ENCODE data around the gene SEC23B.

SEC23B gene

DNA sequence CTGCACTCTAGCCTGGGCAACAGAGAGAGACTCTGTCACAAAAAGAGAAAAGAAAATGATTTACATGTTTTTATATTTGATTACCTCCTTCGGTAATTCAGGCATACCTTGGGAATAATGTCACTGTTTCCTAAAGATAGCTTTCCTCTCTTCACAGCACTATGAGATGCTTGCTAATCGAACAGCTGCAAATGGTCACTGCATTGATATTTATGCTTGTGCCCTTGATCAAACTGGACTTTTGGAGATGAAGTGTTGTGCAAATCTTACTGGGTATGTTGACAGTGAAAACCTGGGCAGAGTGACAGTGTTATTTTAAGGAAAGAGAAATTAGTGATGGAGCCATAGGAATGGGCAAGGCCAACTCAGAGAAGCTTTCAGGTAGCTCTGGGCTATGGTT, 19.6 kb downstream of the SEC23B start:
- TF ChIP-seq ZBTB7A (IDR thresholded peaks at IDR 0.05; ENCODE audit: low read depth) (no peak), CREB1 (IDR thresholded peaks at IDR 0.05; ENCODE audit: low read depth) (no peak), EP300 (IDR thresholded peaks at IDR 0.05; ENCODE audit: borderline replicate concordance) (no peak), FOXM1 (IDR thresholded peaks at IDR 0.05; ENCODE audit: borderline replicate concordance, low read depth) (no peak), TEAD4 (IDR thresholded peaks at IDR 0.05) (no peak), YY1 (IDR thresholded peaks at IDR 0.05; ENCODE audit: low read depth) (no peak), TAF1 (IDR thresholded peaks at IDR 0.05; ENCODE audit: low read depth) (no peak), EGR1 (IDR thresholded peaks at IDR 0.05) (no peak), CEBPB (IDR thresholded peaks at IDR 0.05) (no peak), TCF12 (IDR thresholded peaks at IDR 0.05; ENCODE audit: low read depth) (no peak), RAD21 (IDR thresholded peaks at IDR 0.05; ENCODE audit: low read depth) (no peak), NFIC (IDR thresholded peaks at IDR 0.05) (no peak)
- TF ChIP-seq, protein P1, sequence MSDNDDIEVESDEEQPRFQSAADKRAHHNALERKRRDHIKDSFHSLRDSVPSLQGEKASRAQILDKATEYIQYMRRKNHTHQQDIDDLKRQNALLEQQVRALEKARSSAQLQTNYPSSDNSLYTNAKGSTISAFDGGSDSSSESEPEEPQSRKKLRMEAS (IDR thresholded peaks at IDR 0.05), result no peak
- TF ChIP-seq, protein P2, sequence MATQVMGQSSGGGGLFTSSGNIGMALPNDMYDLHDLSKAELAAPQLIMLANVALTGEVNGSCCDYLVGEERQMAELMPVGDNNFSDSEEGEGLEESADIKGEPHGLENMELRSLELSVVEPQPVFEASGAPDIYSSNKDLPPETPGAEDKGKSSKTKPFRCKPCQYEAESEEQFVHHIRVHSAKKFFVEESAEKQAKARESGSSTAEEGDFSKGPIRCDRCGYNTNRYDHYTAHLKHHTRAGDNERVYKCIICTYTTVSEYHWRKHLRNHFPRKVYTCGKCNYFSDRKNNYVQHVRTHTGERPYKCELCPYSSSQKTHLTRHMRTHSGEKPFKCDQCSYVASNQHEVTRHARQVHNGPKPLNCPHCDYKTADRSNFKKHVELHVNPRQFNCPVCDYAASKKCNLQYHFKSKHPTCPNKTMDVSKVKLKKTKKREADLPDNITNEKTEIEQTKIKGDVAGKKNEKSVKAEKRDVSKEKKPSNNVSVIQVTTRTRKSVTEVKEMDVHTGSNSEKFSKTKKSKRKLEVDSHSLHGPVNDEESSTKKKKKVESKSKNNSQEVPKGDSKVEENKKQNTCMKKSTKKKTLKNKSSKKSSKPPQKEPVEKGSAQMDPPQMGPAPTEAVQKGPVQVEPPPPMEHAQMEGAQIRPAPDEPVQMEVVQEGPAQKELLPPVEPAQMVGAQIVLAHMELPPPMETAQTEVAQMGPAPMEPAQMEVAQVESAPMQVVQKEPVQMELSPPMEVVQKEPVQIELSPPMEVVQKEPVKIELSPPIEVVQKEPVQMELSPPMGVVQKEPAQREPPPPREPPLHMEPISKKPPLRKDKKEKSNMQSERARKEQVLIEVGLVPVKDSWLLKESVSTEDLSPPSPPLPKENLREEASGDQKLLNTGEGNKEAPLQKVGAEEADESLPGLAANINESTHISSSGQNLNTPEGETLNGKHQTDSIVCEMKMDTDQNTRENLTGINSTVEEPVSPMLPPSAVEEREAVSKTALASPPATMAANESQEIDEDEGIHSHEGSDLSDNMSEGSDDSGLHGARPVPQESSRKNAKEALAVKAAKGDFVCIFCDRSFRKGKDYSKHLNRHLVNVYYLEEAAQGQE (IDR thresholded peaks at IDR 0.05; ENCODE audit: low read depth), result no peak
- TF ChIP-seq, protein P3, sequence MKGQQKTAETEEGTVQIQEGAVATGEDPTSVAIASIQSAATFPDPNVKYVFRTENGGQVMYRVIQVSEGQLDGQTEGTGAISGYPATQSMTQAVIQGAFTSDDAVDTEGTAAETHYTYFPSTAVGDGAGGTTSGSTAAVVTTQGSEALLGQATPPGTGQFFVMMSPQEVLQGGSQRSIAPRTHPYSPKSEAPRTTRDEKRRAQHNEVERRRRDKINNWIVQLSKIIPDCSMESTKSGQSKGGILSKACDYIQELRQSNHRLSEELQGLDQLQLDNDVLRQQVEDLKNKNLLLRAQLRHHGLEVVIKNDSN (IDR thresholded peaks at IDR 0.05), result no peak

DNA sequence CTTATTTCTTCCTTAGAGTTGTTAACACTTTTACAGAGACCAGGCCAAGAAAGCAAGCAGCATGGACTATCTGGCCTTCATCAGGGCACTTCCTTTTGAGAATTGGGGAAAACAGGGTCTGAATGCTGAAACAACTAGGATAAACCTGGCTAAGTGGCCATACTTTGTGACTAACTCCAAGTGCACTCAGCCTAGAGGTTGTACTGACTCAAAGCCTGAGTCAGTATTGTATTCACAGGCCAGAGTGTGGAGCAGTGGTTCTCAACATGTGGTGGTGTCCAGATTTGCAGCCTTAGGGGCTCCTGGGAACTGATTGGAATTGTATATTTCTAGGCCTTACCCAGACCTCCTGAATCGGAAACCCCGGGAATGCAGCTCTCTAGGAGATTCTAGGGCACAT, 20.1 kb downstream of the SEC23B start:
- TF ChIP-seq FOXM1 (IDR thresholded peaks at IDR 0.05; ENCODE audit: borderline replicate concordance, low read depth) (no peak), ZBTB7A (IDR thresholded peaks at IDR 0.05; ENCODE audit: low read depth) (no peak), TEAD4 (IDR thresholded peaks at IDR 0.05) (no peak), YY1 (IDR thresholded peaks at IDR 0.05; ENCODE audit: low read depth) (no peak), CEBPB (IDR thresholded peaks at IDR 0.05) (no peak), CREB1 (IDR thresholded peaks at IDR 0.05; ENCODE audit: low read depth) (no peak), EP300 (IDR thresholded peaks at IDR 0.05; ENCODE audit: borderline replicate concordance) (no peak), RAD21 (IDR thresholded peaks at IDR 0.05; ENCODE audit: low read depth) (no peak), NFIC (IDR thresholded peaks at IDR 0.05) (no peak), EGR1 (IDR thresholded peaks at IDR 0.05) (no peak), TCF12 (IDR thresholded peaks at IDR 0.05; ENCODE audit: low read depth) (no peak), TAF1 (IDR thresholded peaks at IDR 0.05; ENCODE audit: low read depth) (no peak)
- TF ChIP-seq, protein P2 (IDR thresholded peaks at IDR 0.05; ENCODE audit: low read depth), result no peak
- TF ChIP-seq, protein P1 (IDR thresholded peaks at IDR 0.05), result no peak
- TF ChIP-seq, protein P3 (IDR thresholded peaks at IDR 0.05), result no peak

DNA sequence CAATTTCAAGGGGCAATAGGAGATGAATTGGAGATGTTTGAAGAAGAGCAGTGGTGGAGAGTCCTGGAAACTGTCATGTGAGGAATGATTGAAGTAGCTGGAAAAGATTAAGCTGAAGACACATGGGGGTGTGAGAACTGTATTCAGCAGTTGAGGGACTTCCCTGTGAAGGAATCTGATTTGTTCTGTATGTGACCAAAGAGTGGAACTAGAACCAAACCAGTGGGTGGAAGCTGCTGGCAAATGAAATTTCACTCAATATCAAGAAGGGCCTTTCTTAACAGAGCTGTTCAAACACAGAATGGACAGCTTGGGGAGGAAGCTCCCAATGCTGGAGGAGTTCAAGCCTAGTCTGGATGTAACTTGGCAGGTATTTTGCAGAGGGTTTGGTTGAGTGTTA, 21.3 kb downstream of the SEC23B start:
- TF ChIP-seq FOXM1 (IDR thresholded peaks at IDR 0.05; ENCODE audit: borderline replicate concordance, low read depth) (no peak), CEBPB (IDR thresholded peaks at IDR 0.05) (no peak), YY1 (IDR thresholded peaks at IDR 0.05; ENCODE audit: low read depth) (no peak), ZBTB7A (IDR thresholded peaks at IDR 0.05; ENCODE audit: low read depth) (no peak), NFIC (IDR thresholded peaks at IDR 0.05) (no peak), TCF12 (IDR thresholded peaks at IDR 0.05; ENCODE audit: low read depth) (no peak), TAF1 (IDR thresholded peaks at IDR 0.05; ENCODE audit: low read depth) (no peak), TEAD4 (IDR thresholded peaks at IDR 0.05) (no peak), RAD21 (IDR thresholded peaks at IDR 0.05; ENCODE audit: low read depth) (no peak), EGR1 (IDR thresholded peaks at IDR 0.05) (no peak), CREB1 (IDR thresholded peaks at IDR 0.05; ENCODE audit: low read depth) (no peak), EP300 (IDR thresholded peaks at IDR 0.05; ENCODE audit: borderline replicate concordance) (no peak)
- TF ChIP-seq, protein P3 (IDR thresholded peaks at IDR 0.05), result no peak
- TF ChIP-seq, protein P2 (IDR thresholded peaks at IDR 0.05; ENCODE audit: low read depth), result no peak
- TF ChIP-seq, protein P1 (IDR thresholded peaks at IDR 0.05), result no peak

All from Ishikawa (cell line).